ENCODE data around the gene UGGT2.

The UGGT2 gene

GRCh38 chr13:96053003-96053703 is at the start of gene UGGT2:
Gene UGGT2 (minus strand): TSS chr13:96053401. CDS start chr13:96053312, 89 bp downstream.
- TF ChIP-seq CTCF (conservative IDR thresholded peaks at IDR 0.05; ENCODE audit: low read depth, low read length): no peak
- H3K4me3 ChIP-seq (ENCODE audit: low read length): peak within 1 kb of the TSS; percentile 63
- DNase-seq (ENCODE audit: low read depth): peak; percentile 65

GRCh38 chr13:96100457-96101220 is 47.4 kb upstream of the UGGT2 start:
- no peak for TF ChIP-seq CTCF (conservative IDR thresholded peaks at IDR 0.05; ENCODE audit: low read depth, low read length)
- H3K4me3 ChIP-seq (ENCODE audit: low read length): no peak overlapping the region
- DNase-seq (ENCODE audit: low read depth): no peak

- TF ChIP-seq CTCF (conservative IDR thresholded peaks at IDR 0.05; ENCODE audit: low read depth, low read length): no peak
- DNase-seq (ENCODE audit: low read depth): no peak
- no peak overlapping the region for H3K4me3 ChIP-seq (ENCODE audit: low read length)
These were observed 40.2 kb upstream of the UGGT2 start for GRCh38 chr13:96093296-96094006.

GRCh38 chr13:96091164-96092117 is 38.2 kb upstream of the UGGT2 start:
- H3K4me3 ChIP-seq (ENCODE audit: low read length): peak overlapping the region; percentile 36
- DNase-seq (ENCODE audit: low read depth): no peak
- TF ChIP-seq CTCF (conservative IDR thresholded peaks at IDR 0.05; ENCODE audit: low read depth, low read length): no peak

GRCh38 chr13:96090240-96091101 is 37.3 kb upstream of the UGGT2 start:
- no peak for DNase-seq (ENCODE audit: low read depth)
- peak overlapping the region; percentile 52 for H3K4me3 ChIP-seq (ENCODE audit: low read length)
- TF ChIP-seq CTCF (conservative IDR thresholded peaks at IDR 0.05; ENCODE audit: low read depth, low read length): no peak
